Measurements from ENCODE around the gene KIF26B.

KIF26B gene

GRCh38 chr1:245510144-245510543 is 355.4 kb downstream of the KIF26B start:
- DNase-seq (ENCODE audit: low read depth in 2 of 2), result no peak

- no peak for DNase-seq (ENCODE audit: low read depth in 2 of 2)
Measured at GRCh38 chr1:245512181-245512888, 357.6 kb downstream of the KIF26B start.

- DNase-seq (ENCODE audit: low read depth in 2 of 2), result no peak
Measured at GRCh38 chr1:245512980-245513578, 358.3 kb downstream of the KIF26B start.

- no peak for DNase-seq (ENCODE audit: low read depth in 2 of 2)
Measured at GRCh38 chr1:245516284-245516759, 361.5 kb downstream of the KIF26B start.

- DNase-seq (ENCODE audit: low read depth in 2 of 2), result no peak
Measured at GRCh38 chr1:245520611-245521010, 365.8 kb downstream of the KIF26B start.

GRCh38 chr1:245526141-245526540 is 371.4 kb downstream of the KIF26B start:
- no peak for DNase-seq (ENCODE audit: low read depth in 2 of 2)

GRCh38 chr1:245528258-245528635 is 373.5 kb downstream of the KIF26B start:
- DNase-seq (ENCODE audit: low read depth in 2 of 2), result no peak

- no peak for DNase-seq (ENCODE audit: low read depth in 2 of 2)
Measured at GRCh38 chr1:245530937-245531336, 376.2 kb downstream of the KIF26B start.

- DNase-seq (ENCODE audit: low read depth in 2 of 2), result no peak
Measured at GRCh38 chr1:245537992-245538391, 383.2 kb downstream of the KIF26B start.

GRCh38 chr1:245538671-245539070 is 383.9 kb downstream of the KIF26B start:
- no peak for DNase-seq (ENCODE audit: low read depth in 2 of 2)

- no peak for DNase-seq (ENCODE audit: low read depth in 2 of 2)
Measured at GRCh38 chr1:245541369-245541768, 386.6 kb downstream of the KIF26B start.

GRCh38 chr1:245542365-245542764 is 387.6 kb downstream of the KIF26B start:
- no peak for DNase-seq (ENCODE audit: low read depth in 2 of 2)

- no peak for DNase-seq (ENCODE audit: low read depth in 2 of 2)
Measured at GRCh38 chr1:245544236-245544635, 389.5 kb downstream of the KIF26B start.

- no peak for DNase-seq (ENCODE audit: low read depth in 2 of 2)
Measured at GRCh38 chr1:245546875-245547274, 392.1 kb downstream of the KIF26B start.

- no peak for DNase-seq (ENCODE audit: low read depth in 2 of 2)
Measured at GRCh38 chr1:245549996-245550719, 395.4 kb downstream of the KIF26B start.

- no peak for DNase-seq (ENCODE audit: low read depth in 2 of 2)
Measured at GRCh38 chr1:245550720-245551043, 395.9 kb downstream of the KIF26B start.

- no peak for DNase-seq (ENCODE audit: low read depth in 2 of 2)
Measured at GRCh38 chr1:245551536-245551935, 396.8 kb downstream of the KIF26B start.

GRCh38 chr1:245552331-245552730 is 397.5 kb downstream of the KIF26B start:
- no peak for DNase-seq (ENCODE audit: low read depth in 2 of 2)

- DNase-seq (ENCODE audit: low read depth in 2 of 2), result no peak
Measured at GRCh38 chr1:245556057-245556456, 401.3 kb downstream of the KIF26B start.

- DNase-seq (ENCODE audit: low read depth in 2 of 2), result no peak
Measured at GRCh38 chr1:245558069-245558468, 403.3 kb downstream of the KIF26B start.

GRCh38 chr1:245560316-245560859 is 405.6 kb downstream of the KIF26B start:
- no peak for DNase-seq (ENCODE audit: low read depth in 2 of 2)

GRCh38 chr1:245561665-245562234 is 407.0 kb downstream of the KIF26B start:
- DNase-seq (ENCODE audit: low read depth in 2 of 2), result no peak

Measured in stimulated activated CD4-positive, alpha-beta T cell treated with anti-CD3 and anti-CD28 coated beads, Interleukin-1b, Interleukin-23, amount 100 ng/mL, for 4 hours (primary cell).